Measurements from ENCODE around the gene NUAK2.

NUAK2 gene

GRCh38 chr1:205345761-205346160 lies 24.2 kb upstream of the NUAK2 start:
- no peak for DNase-seq

- peak; percentile 32 for DNase-seq
These were observed 22.8 kb upstream of the NUAK2 start for GRCh38 chr1:205344066-205344928.

DNA sequence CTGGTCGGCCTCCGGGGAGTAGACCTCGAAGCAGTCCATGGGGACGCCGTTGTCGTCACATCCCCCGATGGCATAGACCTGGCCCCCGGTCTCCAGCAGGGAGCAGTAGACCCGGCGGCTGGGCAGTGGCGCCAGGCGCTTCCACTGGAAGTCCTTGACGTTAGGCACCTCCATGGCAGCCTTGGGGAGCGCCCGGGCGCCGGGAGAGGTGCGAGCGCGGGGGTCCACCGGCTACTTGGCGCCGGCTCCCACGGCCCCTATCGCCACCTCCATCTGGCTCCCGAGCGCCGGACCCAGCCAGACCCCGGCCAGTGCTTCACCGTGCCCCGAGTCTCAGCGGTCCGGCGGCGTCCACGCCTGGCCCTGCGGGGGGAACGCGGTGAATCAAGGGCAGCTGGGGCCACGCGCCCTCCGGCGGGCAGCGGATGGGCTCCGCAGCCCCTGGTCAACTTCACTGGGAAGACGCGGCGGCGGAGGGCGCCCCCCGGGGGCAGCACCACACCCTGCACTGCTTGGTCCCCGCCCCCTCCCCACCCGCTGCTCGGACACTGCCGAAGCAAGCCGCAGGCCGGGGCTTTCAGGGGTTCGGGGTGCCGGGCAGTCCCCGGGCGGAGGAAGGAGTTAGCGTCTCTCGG lies 22.0 kb upstream of the NUAK2 start:
- no peak for DNase-seq

- no peak for DNase-seq
These were observed 21.4 kb upstream of the NUAK2 start for GRCh38 chr1:205342986-205343385.

DNA sequence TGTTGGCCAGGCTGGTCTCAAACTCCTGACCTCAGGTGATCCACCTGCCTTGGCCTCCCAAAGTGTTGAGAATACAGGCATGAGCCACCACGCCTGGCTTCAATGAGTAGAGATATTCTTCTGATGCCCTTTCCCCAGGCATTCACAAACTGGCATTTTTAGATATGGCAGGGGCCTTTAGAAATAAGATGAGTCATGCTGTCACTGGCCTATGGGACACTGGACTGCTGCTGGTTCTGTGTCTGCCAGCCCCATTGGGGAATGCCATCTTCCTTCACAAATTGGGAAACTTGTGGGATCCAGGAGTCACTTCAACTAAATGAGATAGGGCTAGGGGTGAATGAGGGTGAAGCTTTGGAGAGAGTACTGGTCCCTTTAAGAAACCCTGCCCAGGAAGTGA lies 19.1 kb upstream of the NUAK2 start:
- DNase-seq = no peak

- DNase-seq = no peak
These were observed 18.2 kb upstream of the NUAK2 start for GRCh38 chr1:205339717-205340116.

DNA sequence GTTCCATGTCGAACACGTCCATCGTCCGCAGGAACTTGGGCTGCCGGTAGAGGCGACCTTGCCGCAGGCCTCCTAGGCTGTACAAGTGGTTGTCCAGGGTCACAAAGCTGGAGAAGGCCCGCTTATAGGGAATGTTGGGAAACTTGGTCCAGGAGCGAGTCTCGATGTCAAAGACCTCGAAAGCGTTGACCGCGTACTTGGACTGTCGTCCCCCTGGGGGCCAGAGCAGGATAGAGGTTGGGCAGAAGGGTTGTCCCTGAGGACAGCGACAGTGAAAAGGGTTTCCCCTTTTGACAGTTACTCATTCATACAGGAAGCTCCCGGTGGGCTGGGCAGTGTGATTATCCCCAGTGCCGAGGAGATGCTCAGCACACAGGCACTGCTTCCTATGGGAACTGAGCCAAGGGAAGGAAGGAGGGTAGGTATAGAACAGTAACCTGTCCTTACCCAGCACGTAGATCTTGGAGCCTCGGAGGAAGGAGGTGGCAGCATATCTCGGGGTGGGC lies 17.7 kb upstream of the NUAK2 start:
- DNase-seq = no peak

DNA sequence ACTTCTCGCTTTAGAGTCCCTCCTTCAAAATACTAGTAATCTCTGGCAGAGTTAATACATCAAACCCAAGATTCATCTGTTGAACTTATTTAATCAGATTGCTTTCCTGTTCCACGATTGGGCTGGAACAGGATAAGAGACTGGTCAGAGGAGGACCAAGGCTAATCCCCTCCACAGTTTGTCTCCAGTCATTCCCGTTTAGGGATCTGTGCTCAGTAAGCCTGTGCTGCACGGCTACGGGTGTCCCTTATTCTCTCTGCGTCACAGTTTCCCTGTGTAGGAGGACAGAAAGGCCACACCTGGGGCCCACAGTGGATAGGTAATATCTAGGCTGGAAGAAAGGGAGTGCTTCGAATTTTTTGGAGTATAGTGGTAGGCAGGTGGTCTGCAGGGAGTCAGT lies 16.5 kb upstream of the NUAK2 start:
- no peak for DNase-seq

DNA sequence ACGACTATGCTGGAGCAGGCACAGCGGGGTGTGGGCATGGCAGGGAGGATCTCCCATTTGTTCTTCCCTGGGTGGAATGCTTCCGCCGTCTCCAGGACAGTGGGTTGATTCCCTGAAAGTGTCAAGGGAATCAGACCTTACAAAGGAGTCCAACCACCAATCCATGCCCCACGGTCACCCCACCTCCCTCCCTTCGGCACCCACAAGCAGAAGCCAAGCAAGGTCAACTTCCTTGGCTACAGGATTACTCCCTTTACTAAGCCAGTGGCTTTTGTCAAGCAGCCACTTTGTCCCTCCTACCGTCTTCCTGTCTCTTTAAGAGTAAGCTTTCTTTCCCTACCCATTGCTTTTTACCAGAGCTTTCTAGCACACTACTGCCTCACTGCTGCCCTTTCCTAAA lies 15.9 kb upstream of the NUAK2 start:
- no peak for DNase-seq

DNA sequence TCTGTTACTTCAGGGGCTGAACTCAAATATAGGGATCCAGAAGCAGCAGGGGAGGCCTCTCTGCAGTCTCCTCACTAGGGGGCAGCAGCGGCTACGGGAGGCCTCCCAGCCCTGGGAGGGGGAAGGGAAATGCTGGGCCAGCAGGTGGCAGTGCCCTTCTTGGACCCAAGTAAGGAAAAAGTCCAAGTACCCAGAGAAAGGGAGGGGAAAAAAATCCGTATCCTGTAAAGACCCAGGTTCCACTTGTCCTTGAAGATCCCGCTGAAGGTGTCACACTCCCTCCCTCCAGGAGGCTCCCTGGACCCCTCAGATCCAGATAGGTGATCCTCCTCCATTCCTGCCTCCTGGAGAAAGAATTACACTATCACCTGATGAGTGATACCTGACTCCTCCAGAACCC lies 14.1 kb upstream of the NUAK2 start:
- peak; percentile 70 for DNase-seq

- no peak for DNase-seq
These were observed 10.7 kb upstream of the NUAK2 start for GRCh38 chr1:205332015-205332791.

GRCh38 chr1:205330150-205330549 lies 8.6 kb upstream of the NUAK2 start:
- no peak for DNase-seq

- DNase-seq = no peak
These were observed 8.2 kb upstream of the NUAK2 start for GRCh38 chr1:205329719-205330118.

DNA sequence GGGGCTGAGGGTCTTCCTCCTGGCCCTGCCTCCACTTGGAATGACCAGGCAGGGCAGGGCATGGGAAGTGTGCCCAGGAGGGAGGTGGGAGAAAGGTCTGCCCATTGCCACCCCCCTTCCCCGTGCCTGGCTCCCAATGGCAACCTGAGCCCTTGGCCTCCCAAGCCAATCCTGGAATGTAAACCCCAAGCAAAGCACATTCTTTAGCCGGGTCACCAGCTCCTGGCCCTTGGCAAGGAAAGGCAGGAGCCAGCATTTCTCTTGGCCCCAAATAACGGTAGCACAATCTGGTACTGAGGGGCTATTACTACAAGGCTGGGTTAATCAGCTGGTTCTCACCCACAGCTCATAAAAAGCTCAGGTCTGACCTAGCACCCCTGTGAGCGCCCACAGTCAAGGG lies 6.9 kb upstream of the NUAK2 start:
- DNase-seq = no peak

DNA sequence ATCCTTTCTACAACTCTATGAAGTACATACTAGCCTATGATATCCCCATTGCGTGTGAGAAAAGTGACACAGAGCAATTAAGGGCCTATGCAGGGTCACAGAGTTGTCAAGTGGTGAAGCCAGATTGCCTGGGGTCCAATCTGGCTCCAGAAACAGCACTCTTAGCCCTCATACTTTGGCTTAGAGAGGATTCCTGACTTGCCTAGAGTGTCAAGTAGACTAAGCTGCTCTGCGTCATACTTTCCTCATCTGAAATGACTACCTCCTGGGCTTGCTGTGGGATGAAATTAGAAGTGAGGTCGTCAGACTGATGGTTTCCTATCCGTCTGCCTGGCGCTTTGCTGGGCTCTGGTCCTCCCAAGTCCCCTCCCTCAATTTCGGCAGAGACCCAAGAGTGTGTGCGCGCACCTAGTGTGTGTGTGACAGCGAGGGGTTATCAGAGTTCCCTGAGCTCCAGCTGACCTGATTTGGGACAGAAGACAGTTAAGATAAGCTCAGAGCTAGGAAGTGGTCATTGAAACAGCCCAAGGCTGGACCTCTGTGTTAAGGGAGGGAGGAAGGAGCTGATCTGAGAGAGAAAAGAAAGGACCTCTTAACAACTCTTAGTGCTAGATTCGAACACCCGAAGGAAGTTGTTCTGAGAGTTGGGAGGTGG lies 5.4 kb upstream of the NUAK2 start:
- no peak for DNase-seq

- peak; percentile 8 for DNase-seq
These were observed 3.9 kb upstream of the NUAK2 start for GRCh38 chr1:205325334-205325884.

- no peak for DNase-seq
These were observed 3.2 kb upstream of the NUAK2 start for GRCh38 chr1:205324781-205325180.

DNA sequence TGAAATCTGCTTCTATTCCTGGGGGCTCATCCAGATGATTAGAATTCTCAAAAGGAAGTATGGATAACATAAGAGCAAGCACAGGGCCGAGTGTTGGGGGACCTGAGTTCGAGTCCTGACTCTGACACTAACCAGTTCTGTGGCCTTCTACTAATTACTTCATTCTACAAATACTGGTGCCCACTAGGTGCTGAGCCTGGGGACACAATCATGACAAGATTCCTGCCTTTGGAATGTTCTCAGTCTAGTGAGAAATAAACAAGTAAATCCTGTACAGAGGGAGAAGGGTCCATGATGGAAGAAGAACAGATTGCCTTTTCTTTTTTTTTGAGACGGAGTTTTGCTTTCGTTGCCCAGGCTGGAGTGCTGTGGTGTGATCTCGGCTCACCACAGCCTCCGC lies 2.2 kb upstream of the NUAK2 start:
- DNase-seq = no peak

DNA sequence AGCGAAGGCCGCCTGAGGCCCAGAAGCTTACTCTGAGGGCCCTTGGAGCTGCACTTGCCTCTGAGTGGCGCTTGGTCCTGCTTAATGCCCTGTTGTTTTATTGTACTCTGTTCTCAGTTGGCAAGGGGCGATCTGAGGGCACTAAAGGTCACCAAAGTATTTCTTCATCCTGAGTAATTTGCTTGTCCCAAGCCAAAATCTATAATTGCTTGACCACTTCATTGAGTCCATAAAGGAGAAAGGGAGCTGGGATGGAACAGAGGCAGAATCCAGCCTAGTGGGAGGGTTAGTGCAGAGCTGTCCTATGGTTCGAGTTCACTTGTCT lies 376 bp upstream of the NUAK2 start:
- DNase-seq = no peak

GRCh38 chr1:205319081-205320018 lies 2.2 kb downstream of the NUAK2 start:
- no peak for DNase-seq

- DNase-seq = no peak
These were observed 3.1 kb downstream of the NUAK2 start for GRCh38 chr1:205318231-205318991.
